Measurements from ENCODE around the gene AKAP13.
"Not testable (repeated sequence)": the region's sequence is repeated elsewhere in the genome, so short reads cannot be mapped to it uniquely, and the experiment has no call there.

The AKAP13 gene

GRCh38 chr15:85479071-85479647, 98.8 kb downstream of the AKAP13 start:
- DNase-seq (ENCODE audit: low read depth), result no peak

- no peak for DNase-seq (ENCODE audit: low read depth)
Measured at GRCh38 chr15:85480923-85481322, 100.5 kb downstream of the AKAP13 start.

GRCh38 chr15:85481543-85481942, 101.1 kb downstream of the AKAP13 start:
- not testable (repeated sequence) for DNase-seq (ENCODE audit: low read depth)

- no peak for DNase-seq (ENCODE audit: low read depth)
Measured at GRCh38 chr15:85482894-85483293, 102.5 kb downstream of the AKAP13 start.

GRCh38 chr15:85483955-85484354, 103.6 kb downstream of the AKAP13 start:
- not testable (repeated sequence) for DNase-seq (ENCODE audit: low read depth)

GRCh38 chr15:85484923-85485322, 104.5 kb downstream of the AKAP13 start:
- not testable (repeated sequence) for DNase-seq (ENCODE audit: low read depth)

- peak; percentile 23 for DNase-seq (ENCODE audit: low read depth)
Measured at GRCh38 chr15:85485956-85486567, 105.7 kb downstream of the AKAP13 start.

- not testable (repeated sequence) for DNase-seq (ENCODE audit: low read depth)
Measured at GRCh38 chr15:85487796-85488195, 107.4 kb downstream of the AKAP13 start.

- DNase-seq (ENCODE audit: low read depth), result no peak
Measured at GRCh38 chr15:85488997-85489396, 108.6 kb downstream of the AKAP13 start.

- DNase-seq (ENCODE audit: low read depth), result no peak
Measured at GRCh38 chr15:85489773-85490493, 109.5 kb downstream of the AKAP13 start.

- DNase-seq (ENCODE audit: low read depth), result no peak
Measured at GRCh38 chr15:85490856-85491255, 110.5 kb downstream of the AKAP13 start.

GRCh38 chr15:85491691-85492090, 111.3 kb downstream of the AKAP13 start:
- no peak for DNase-seq (ENCODE audit: low read depth)

GRCh38 chr15:85492406-85492805, 112.0 kb downstream of the AKAP13 start:
- DNase-seq (ENCODE audit: low read depth), result no peak

GRCh38 chr15:85493260-85493659, 112.9 kb downstream of the AKAP13 start:
- no peak for DNase-seq (ENCODE audit: low read depth)

- no peak for DNase-seq (ENCODE audit: low read depth)
Measured at GRCh38 chr15:85494048-85494777, 113.8 kb downstream of the AKAP13 start.

- no peak for DNase-seq (ENCODE audit: low read depth)
Measured at GRCh38 chr15:85495096-85495495, 114.7 kb downstream of the AKAP13 start.

GRCh38 chr15:85495544-85495943, 115.1 kb downstream of the AKAP13 start:
- DNase-seq (ENCODE audit: low read depth), result no peak

- DNase-seq (ENCODE audit: low read depth), result no peak
Measured at GRCh38 chr15:85496151-85496550, 115.7 kb downstream of the AKAP13 start.

GRCh38 chr15:85496551-85497171, 116.3 kb downstream of the AKAP13 start:
- DNase-seq (ENCODE audit: low read depth), result no peak

GRCh38 chr15:85497172-85497569, 116.8 kb downstream of the AKAP13 start:
- no peak for DNase-seq (ENCODE audit: low read depth)

- DNase-seq (ENCODE audit: low read depth), result no peak
Measured at GRCh38 chr15:85498471-85498870, 118.1 kb downstream of the AKAP13 start.

- DNase-seq (ENCODE audit: low read depth), result no peak
Measured at GRCh38 chr15:85499371-85499887, 119.0 kb downstream of the AKAP13 start.
